H9 (cell line): ENCODE measurements around the gene SCFD2. TPM values are rescaled to one million over a fixed set of nuclear protein-coding genes. Genes with fewer than 3 reads are reported as not detected.

ENCODE experiments used
- DNase-seq: peaks from one replicate; pipeline ENCODE4 v3.0.0-alpha.2; 2017
- H2AFZ ChIP-seq: one replicate; pipeline ENCODE4 v1.6.1; 2013; ENCODE audit warnings: mild to moderate bottlenecking, low read length, control low read depth, moderate library complexity
- H2AK5ac ChIP-seq: 2 replicates; pipeline ENCODE4 v1.6.1; 2013; ENCODE audit warnings: low read length, control low read depth, mixed read lengths; ENCODE audit not compliant: insufficient read length
- H2BK120ac ChIP-seq: one replicate; pipeline ENCODE4 v1.6.1; 2013; ENCODE audit warnings: low read depth, mild to moderate bottlenecking, low read length, control low read depth, inconsistent platforms; ENCODE audit not compliant: poor library complexity, severe bottlenecking
- H2BK12ac ChIP-seq: 2 replicates; pipeline ENCODE4 v1.6.1; 2013; ENCODE audit warnings: low read length, control low read depth, mixed read lengths, low read depth; ENCODE audit not compliant: insufficient read length
- H2BK15ac ChIP-seq: 2 replicates; pipeline ENCODE4 v1.6.1; 2013; ENCODE audit warnings: low read depth, low read length, control low read depth
- H2BK20ac ChIP-seq: one replicate; pipeline ENCODE4 v1.6.1; 2013; ENCODE audit warnings: low read depth, mild to moderate bottlenecking, low read length, control low read depth, inconsistent platforms; ENCODE audit not compliant: poor library complexity, severe bottlenecking
- H2BK5ac ChIP-seq: 2 replicates; pipeline ENCODE4 v1.6.1; 2013; ENCODE audit warnings: low read length, control low read depth, mixed read lengths; ENCODE audit not compliant: insufficient read length
- H3K14ac ChIP-seq: 2 replicates; pipeline ENCODE4 v1.6.1; 2013; ENCODE audit warnings: low read length, control low read depth; ENCODE audit not compliant: insufficient read depth
- H3K18ac ChIP-seq: 2 replicates; pipeline ENCODE4 v1.6.1; 2013; ENCODE audit warnings: low read depth, mild to moderate bottlenecking, mixed read lengths, low read length, control low read depth; ENCODE audit not compliant: insufficient read length
- H3K23ac ChIP-seq: 2 replicates; pipeline ENCODE4 v1.6.1; 2013; ENCODE audit warnings: low read length, control low read depth, mixed read lengths, low read depth; ENCODE audit not compliant: insufficient read length
- H3K23me2 ChIP-seq: 2 replicates; pipeline ENCODE4 v1.6.1; 2013; ENCODE audit warnings: low read depth, mild to moderate bottlenecking, mixed read lengths, low read length, control low read depth; ENCODE audit not compliant: insufficient read length, poor library complexity, severe bottlenecking
- H3K27ac ChIP-seq: 2 replicates; pipeline ENCODE4 v1.5.1; 2013; ENCODE audit warnings: low read length, control low read depth, mixed read lengths, low read depth; ENCODE audit not compliant: insufficient read length
- H3K27me3 ChIP-seq: 2 replicates; pipeline ENCODE4 v1.6.1; 2013; ENCODE audit warnings: low read length, control low read depth, inconsistent platforms; ENCODE audit not compliant: insufficient read depth
- H3K4ac ChIP-seq: 2 replicates; pipeline ENCODE4 v1.6.1; 2013; ENCODE audit warnings: low read depth, mild to moderate bottlenecking, control low read depth, inconsistent platforms, low read length, moderate library complexity
- H3K4me1 ChIP-seq: 2 replicates; pipeline ENCODE4 v1.6.1; 2013; ENCODE audit warnings: low read length, control low read depth, inconsistent platforms; ENCODE audit not compliant: insufficient read depth
- H3K4me2 ChIP-seq: 2 replicates; pipeline ENCODE4 v1.6.1; 2013; ENCODE audit warnings: low read length, control low read depth, mixed read lengths; ENCODE audit not compliant: insufficient read length, insufficient read depth
- H3K56ac ChIP-seq: 2 replicates; pipeline ENCODE4 v1.6.1; 2013; ENCODE audit warnings: low read depth, mild to moderate bottlenecking, mixed read lengths, low read length, control low read depth; ENCODE audit not compliant: insufficient read length
- H3K79me1 ChIP-seq: 2 replicates; pipeline ENCODE4 v1.6.1; 2013; ENCODE audit warnings: low read depth, mild to moderate bottlenecking, moderate library complexity, low read length, control low read depth, inconsistent platforms; ENCODE audit not compliant: insufficient read depth, poor library complexity, severe bottlenecking
- H3K79me2 ChIP-seq: 2 replicates; pipeline ENCODE4 v1.6.1; 2013; ENCODE audit warnings: low read length, control low read depth, inconsistent platforms; ENCODE audit not compliant: insufficient read depth
- H3K9ac ChIP-seq: 2 replicates; pipeline ENCODE4 v1.6.1; 2013; ENCODE audit warnings: low read length, control low read depth, mixed read lengths; ENCODE audit not compliant: insufficient read length; ENCODE audit errors: extremely low read depth
- H3K9me3 ChIP-seq: one replicate; pipeline ENCODE4 v1.6.1; 2013; ENCODE audit warnings: low read depth, low read length, inconsistent platforms; ENCODE audit not compliant: control insufficient read depth
- H3T11ph ChIP-seq: one replicate; pipeline ENCODE4 v1.6.1; 2013; ENCODE audit warnings: mild to moderate bottlenecking, low read length, control low read depth, inconsistent platforms
- H4K20me1 ChIP-seq: one replicate; pipeline ENCODE4 v1.6.1; 2013; ENCODE audit not compliant: control insufficient read depth, insufficient read length, insufficient read depth
- H4K5ac ChIP-seq: 2 replicates; pipeline ENCODE4 v1.6.1; 2013; ENCODE audit warnings: low read depth, mild to moderate bottlenecking, mixed read lengths, low read length, control low read depth; ENCODE audit not compliant: insufficient read length
- H4K8ac ChIP-seq: replicated peaks from 2 replicates; pipeline ENCODE4 v1.6.1; 2013; ENCODE audit warnings: low read length, control low read depth, mixed read lengths, low read depth; ENCODE audit not compliant: insufficient read length
- H4K91ac ChIP-seq: 2 replicates; pipeline ENCODE4 v1.6.1; 2013; ENCODE audit warnings: low read depth, mild to moderate bottlenecking, moderate library complexity, mixed read lengths, low read length, control low read depth; ENCODE audit not compliant: insufficient read length
- H3K27ac Mint-ChIP-seq, 3 experiments: 2 replicates in 2 of 3; 3 replicates in 1 of 3; pipeline ENCODE4 v1.8.0; 2020 to 2021; ENCODE audit warnings: mixed read lengths in 3 of 3, mild to moderate bottlenecking in 1 of 3, moderate library complexity in 1 of 3
- H3K27me3 Mint-ChIP-seq: 2 replicates; pipeline ENCODE4 v1.8.0; 2021; ENCODE audit warnings: low read depth, mild to moderate bottlenecking, moderate library complexity, mixed read lengths
- H3K36me3 Mint-ChIP-seq, 3 experiments: 2 replicates in 2 of 3; 3 replicates in 1 of 3; pipeline ENCODE4 v1.8.0; 2020 to 2021; ENCODE audit warnings: low read depth in 3 of 3, mixed read lengths in 3 of 3; ENCODE audit not compliant: insufficient read depth in 1 of 3
- H3K4me1 Mint-ChIP-seq, 2 experiments: 2 replicates each; pipeline ENCODE4 v1.8.0; 2020; ENCODE audit warnings: mixed read lengths in 2 of 2
- H3K4me3 Mint-ChIP-seq, 2 experiments: 2 replicates in 1 of 2; 3 replicates in 1 of 2; pipeline ENCODE4 v1.8.0; 2020 to 2021; ENCODE audit warnings: mild to moderate bottlenecking in 2 of 2, mixed read lengths in 2 of 2, moderate library complexity in 1 of 2
- H3K9me3 Mint-ChIP-seq, 2 experiments: 2 replicates in 1 of 2; 3 replicates in 1 of 2; pipeline ENCODE4 v1.8.0; 2020; ENCODE audit warnings: mild to moderate bottlenecking in 2 of 2, mixed read lengths in 2 of 2, moderate library complexity in 1 of 2
- CTCF ChIP-seq: fragments of 200-600 bp; sonication (generic); conservative IDR thresholded peaks from 3 replicates; pipeline ENCODE4 v1.8.0; 2021; ENCODE audit warnings: antibody characterized with exemption, mild to moderate bottlenecking
- WGBS: extraction: QIAGEN DNeasy Blood & Tissue Kit; methylation state at CpG from one replicate; pipeline ENCODE4 v1.1.7; 2013; ENCODE audit warnings: missing lambda C conversion rate, low lambda C conversion rate, mixed read lengths; ENCODE audit not compliant: insufficient read length; ENCODE audit errors: extremely low coverage; 5-methylcytosine and 5-hydroxymethylcytosine counted together
- total RNA-seq: library from RNA; stranded (reverse); gene quantifications from 2 replicates; pipeline ENCODE4 v1.2.1, GENCODE V29; 2021

SCFD2 gene
- total RNA-seq, 1 experiment from 2014 or later, result 10.1 TPM

- Histone ChIP-seq H2AK5ac (no peak overlapping the region), H3K79me1 (no peaks in the 10 kb centered on the region), H3K18ac (no peak overlapping the region), H3K9me3 (no peaks in the 10 kb centered on the region), H3K23ac (no peak overlapping the region), H3K79me2 (no peaks in the 10 kb centered on the region), H4K91ac (no peak overlapping the region), H2BK15ac (no peak overlapping the region), H4K5ac (no peak overlapping the region), H4K8ac (no peak overlapping the region), H3K27me3 (no peaks in the 10 kb centered on the region), H3K56ac (no peak overlapping the region), H3K4ac (no peak overlapping the region), H3K23me2 (no peaks in the 10 kb centered on the region), H3T11ph (no peak overlapping the region), H2BK5ac (no peak overlapping the region), H3K9ac (no peak overlapping the region), H2BK120ac (peak overlapping the region; percentile 36), H3K4me1 (no peaks in the 10 kb centered on the region), H3K4me2 (no peak overlapping the region), H4K20me1 (no peaks in the 10 kb centered on the region), H2BK12ac (no peak overlapping the region), H2AFZ (no peak overlapping the region), H3K27ac (no peak overlapping the region), H2BK20ac (no peak overlapping the region), H3K14ac (no peak overlapping the region)
- no peaks in the 10 kb centered on the region for H3K36me3 Mint-ChIP-seq
- no peaks in the 10 kb centered on the region for H3K27me3 Mint-ChIP-seq
- peak overlapping the region in 2 of 3 experiments; percentile 11 to 27; a peak in 3 of 7 replicates for H3K27ac Mint-ChIP-seq
- H3K9me3 Mint-ChIP-seq, result no peaks in the 10 kb centered on the region
- H3K4me3 Mint-ChIP-seq, result no peak overlapping the region
- TF ChIP-seq CTCF, result no peak
- DNase-seq, result no peak
- WGBS, result no CpG with 5 or more reads among the region's 2 CpGs
- peaks cover 0 to 4% of the 10 kb centered on the region in 2 experiments; a peak in 2 of 4 replicates for H3K4me1 Mint-ChIP-seq
These were observed 310.6 kb downstream of the SCFD2 start for GRCh38 chr4:53055274-53055673.
